H1 (cell line): ENCODE measurements around the gene MR1.

ENCODE experiments used
- ATF2 ChIP-seq: IDR thresholded peaks from 2 replicates; pipeline ENCODE4 v1.6.1; 2012; ENCODE audit warnings: low read length, inconsistent platforms
- CTCF ChIP-seq, 3 experiments: IDR thresholded peaks; 1 replicate in 2 of 3; 2 replicates in 1 of 3; pipeline versions ENCODE4 v1.5.1 to v1.6.1; 2011; ENCODE audit warnings: low read length in 3 of 3, mild to moderate bottlenecking in 3 of 3, inconsistent platforms in 2 of 3, low read depth in 1 of 3, moderate library complexity in 1 of 3; ENCODE audit not compliant: insufficient read depth in 1 of 3; ENCODE audit errors: control extremely low read depth in 1 of 3
- HDAC2 ChIP-seq, 2 experiments: fragments of 300-600 bp in 1 of 2; sonication (generic) in 1 of 2; IDR thresholded peaks; 2 replicates each; pipeline ENCODE4 v1.6.1; 2011 to 2012; ENCODE audit warnings: low read depth in 2 of 2, low read length in 2 of 2, mild to moderate bottlenecking in 2 of 2, moderate library complexity in 2 of 2, borderline replicate concordance in 1 of 2, inconsistent platforms in 1 of 2
- MAX ChIP-seq: IDR thresholded peaks from 2 replicates; pipeline ENCODE4 v1.6.1; 2012; ENCODE audit warnings: inconsistent platforms
- NANOG ChIP-seq: IDR thresholded peaks from 2 replicates; pipeline ENCODE4 v1.6.1; 2011; ENCODE audit warnings: low read length, low read depth, mild to moderate bottlenecking, inconsistent platforms; ENCODE audit not compliant: insufficient read depth, poor library complexity, severe bottlenecking
- POLR2A ChIP-seq, 2 experiments: IDR thresholded peaks; 1 replicate in 1 of 2; 2 replicates in 1 of 2; pipeline ENCODE4 v1.6.1; 2011; ENCODE audit warnings: low read depth in 2 of 2, low read length in 2 of 2, mild to moderate bottlenecking in 2 of 2; ENCODE audit errors: control extremely low read depth in 1 of 2
- POLR2AphosphoS5 ChIP-seq: IDR thresholded peaks from 2 replicates; pipeline ENCODE4 v1.6.1; 2011; ENCODE audit warnings: low read depth, low read length
- RAD21 ChIP-seq, 2 experiments: IDR thresholded peaks in 1 of 2; conservative IDR thresholded peaks in 1 of 2; 2 replicates each; pipeline ENCODE4 v1.6.1; 2011; ENCODE audit warnings: low read depth in 2 of 2, low read length in 2 of 2, improper control_type of control experiment in 1 of 2, inconsistent platforms in 1 of 2, mild to moderate bottlenecking in 1 of 2, moderate library complexity in 1 of 2
- TAF1 ChIP-seq: IDR thresholded peaks from 2 replicates; pipeline ENCODE4 v1.6.1; 2011; ENCODE audit warnings: mild to moderate bottlenecking, low read depth, low read length
- YY1 ChIP-seq: IDR thresholded peaks from 2 replicates; pipeline ENCODE4 v1.6.1; 2011; ENCODE audit warnings: low read depth, mild to moderate bottlenecking, low read length
- ZNF274 ChIP-seq: IDR thresholded peaks from 2 replicates; pipeline ENCODE4 v1.7.0; 2012; ENCODE audit warnings: low read length, borderline replicate concordance; ENCODE audit errors: extremely low read depth

GRCh38 chr1:181043025-181043888 is 9.5 kb downstream of the MR1 start:
- no peak for TF ChIP-seq ATF2
- no peak for TF ChIP-seq NANOG
- TF ChIP-seq HDAC2 (IDR thresholded peaks at IDR 0.05; ENCODE audit: borderline replicate concordance in 1 of 2, low read depth in 2 of 2, low read length in 2 of 2), result no peak
- no peak for TF ChIP-seq RAD21 (IDR thresholded peaks at IDR 0.05 in 1 of 2, conservative IDR thresholded peaks at IDR 0.05 in 1 of 2; ENCODE audit: low read depth in 2 of 2, low read length in 2 of 2)
- no peak for TF ChIP-seq TAF1
- no peak for TF ChIP-seq POLR2AphosphoS5
- TF ChIP-seq POLR2A (IDR thresholded peaks at IDR 0.05; ENCODE audit: control extremely low read depth in 1 of 2, low read depth in 2 of 2, low read length in 2 of 2), result no peak
- TF ChIP-seq MAX, result no peak
- TF ChIP-seq CTCF (IDR thresholded peaks at IDR 0.05; ENCODE audit: control extremely low read depth in 1 of 3, insufficient read depth in 1 of 3, low read depth in 1 of 3, low read length in 3 of 3), result no peak
- no peak for TF ChIP-seq YY1
- no peak for TF ChIP-seq ZNF274
